Measurements from ENCODE around the gene SSX2IP. TPM values are rescaled to one million over a fixed set of nuclear protein-coding genes. Genes with fewer than 3 reads are reported as not detected.

The SSX2IP gene
- total and polyA plus RNA-seq, 2 experiments from 2014 or later = 23.2 to 28.4 TPM

DNA sequence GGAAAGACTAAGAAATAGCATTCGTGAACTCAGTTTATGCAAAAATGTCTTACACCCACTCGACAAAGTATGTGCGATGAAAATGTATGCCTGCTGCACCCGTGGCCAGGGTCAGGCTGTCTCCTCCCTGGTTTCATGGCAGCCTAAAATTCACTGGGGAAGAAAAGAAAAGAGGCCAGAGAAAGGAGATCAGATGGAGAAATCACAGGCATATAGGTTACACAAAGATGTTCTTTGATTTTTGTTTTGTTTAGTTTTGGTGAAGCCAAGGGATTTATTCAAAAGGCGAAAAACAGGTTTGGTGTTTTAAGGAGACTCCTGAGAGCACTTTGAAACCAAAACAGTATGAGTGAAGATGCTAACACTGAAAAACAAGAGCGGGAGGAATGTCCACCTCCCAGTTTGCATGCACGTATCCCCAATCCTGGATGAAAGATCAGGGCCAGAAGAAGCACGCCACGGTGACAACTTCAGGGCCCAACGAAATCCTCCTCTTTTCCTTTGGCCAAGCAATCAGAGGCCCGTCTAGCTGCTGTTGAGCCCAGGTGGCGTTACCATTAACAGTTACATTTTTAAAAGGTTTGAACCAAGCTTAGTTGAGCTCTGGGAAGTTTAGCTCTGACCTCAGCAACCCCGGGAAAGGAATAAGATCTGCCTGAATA is 992 bp upstream of the SSX2IP start (continued):
- TF ChIP-seq, protein P1, sequence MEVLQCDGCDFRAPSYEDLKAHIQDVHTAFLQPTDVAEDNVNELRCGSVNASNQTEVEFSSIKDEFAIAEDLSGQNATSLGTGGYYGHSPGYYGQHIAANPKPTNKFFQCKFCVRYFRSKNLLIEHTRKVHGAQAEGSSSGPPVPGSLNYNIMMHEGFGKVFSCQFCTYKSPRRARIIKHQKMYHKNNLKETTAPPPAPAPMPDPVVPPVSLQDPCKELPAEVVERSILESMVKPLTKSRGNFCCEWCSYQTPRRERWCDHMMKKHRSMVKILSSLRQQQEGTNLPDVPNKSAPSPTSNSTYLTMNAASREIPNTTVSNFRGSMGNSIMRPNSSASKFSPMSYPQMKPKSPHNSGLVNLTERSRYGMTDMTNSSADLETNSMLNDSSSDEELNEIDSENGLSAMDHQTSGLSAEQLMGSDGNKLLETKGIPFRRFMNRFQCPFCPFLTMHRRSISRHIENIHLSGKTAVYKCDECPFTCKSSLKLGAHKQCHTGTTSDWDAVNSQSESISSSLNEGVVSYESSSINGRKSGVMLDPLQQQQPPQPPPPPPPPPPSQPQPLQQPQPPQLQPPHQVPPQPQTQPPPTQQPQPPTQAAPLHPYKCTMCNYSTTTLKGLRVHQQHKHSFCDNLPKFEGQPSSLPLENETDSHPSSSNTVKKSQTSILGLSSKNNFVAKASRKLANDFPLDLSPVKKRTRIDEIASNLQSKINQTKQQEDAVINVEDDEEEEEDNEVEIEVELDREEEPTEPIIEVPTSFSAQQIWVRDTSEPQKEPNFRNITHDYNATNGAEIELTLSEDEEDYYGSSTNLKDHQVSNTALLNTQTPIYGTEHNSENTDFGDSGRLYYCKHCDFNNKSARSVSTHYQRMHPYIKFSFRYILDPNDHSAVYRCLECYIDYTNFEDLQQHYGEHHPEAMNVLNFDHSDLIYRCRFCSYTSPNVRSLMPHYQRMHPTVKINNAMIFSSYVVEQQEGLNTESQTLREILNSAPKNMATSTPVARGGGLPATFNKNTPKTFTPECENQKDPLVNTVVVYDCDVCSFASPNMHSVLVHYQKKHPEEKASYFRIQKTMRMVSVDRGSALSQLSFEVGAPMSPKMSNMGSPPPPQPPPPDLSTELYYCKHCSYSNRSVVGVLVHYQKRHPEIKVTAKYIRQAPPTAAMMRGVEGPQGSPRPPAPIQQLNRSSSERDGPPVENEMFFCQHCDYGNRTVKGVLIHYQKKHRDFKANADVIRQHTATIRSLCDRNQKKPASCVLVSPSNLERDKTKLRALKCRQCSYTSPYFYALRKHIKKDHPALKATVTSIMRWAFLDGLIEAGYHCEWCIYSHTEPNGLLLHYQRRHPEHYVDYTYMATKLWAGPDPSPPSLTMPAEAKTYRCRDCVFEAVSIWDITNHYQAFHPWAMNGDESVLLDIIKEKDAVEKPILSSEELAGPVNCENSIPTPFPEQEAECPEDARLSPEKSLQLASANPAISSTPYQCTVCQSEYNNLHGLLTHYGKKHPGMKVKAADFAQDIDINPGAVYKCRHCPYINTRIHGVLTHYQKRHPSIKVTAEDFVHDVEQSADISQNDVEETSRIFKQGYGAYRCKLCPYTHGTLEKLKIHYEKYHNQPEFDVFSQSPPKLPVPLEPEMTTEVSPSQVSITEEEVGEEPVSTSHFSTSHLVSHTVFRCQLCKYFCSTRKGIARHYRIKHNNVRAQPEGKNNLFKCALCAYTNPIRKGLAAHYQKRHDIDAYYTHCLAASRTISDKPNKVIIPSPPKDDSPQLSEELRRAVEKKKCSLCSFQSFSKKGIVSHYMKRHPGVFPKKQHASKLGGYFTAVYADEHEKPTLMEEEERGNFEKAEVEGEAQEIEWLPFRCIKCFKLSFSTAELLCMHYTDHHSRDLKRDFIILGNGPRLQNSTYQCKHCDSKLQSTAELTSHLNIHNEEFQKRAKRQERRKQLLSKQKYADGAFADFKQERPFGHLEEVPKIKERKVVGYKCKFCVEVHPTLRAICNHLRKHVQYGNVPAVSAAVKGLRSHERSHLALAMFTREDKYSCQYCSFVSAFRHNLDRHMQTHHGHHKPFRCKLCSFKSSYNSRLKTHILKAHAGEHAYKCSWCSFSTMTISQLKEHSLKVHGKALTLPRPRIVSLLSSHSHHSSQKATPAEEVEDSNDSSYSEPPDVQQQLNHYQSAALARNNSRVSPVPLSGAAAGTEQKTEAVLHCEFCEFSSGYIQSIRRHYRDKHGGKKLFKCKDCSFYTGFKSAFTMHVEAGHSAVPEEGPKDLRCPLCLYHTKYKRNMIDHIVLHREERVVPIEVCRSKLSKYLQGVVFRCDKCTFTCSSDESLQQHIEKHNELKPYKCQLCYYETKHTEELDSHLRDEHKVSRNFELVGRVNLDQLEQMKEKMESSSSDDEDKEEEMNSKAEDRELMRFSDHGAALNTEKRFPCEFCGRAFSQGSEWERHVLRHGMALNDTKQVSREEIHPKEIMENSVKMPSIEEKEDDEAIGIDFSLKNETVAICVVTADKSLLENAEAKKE (CRISPR knock-in tag; IDR thresholded peaks at IDR 0.05) = no peak
- TF ChIP-seq EZH2phosphoT487 (IDR thresholded peaks at IDR 0.05; ENCODE audit: unreplicated experiment) = no peak
- TF ChIP-seq, protein P2, sequence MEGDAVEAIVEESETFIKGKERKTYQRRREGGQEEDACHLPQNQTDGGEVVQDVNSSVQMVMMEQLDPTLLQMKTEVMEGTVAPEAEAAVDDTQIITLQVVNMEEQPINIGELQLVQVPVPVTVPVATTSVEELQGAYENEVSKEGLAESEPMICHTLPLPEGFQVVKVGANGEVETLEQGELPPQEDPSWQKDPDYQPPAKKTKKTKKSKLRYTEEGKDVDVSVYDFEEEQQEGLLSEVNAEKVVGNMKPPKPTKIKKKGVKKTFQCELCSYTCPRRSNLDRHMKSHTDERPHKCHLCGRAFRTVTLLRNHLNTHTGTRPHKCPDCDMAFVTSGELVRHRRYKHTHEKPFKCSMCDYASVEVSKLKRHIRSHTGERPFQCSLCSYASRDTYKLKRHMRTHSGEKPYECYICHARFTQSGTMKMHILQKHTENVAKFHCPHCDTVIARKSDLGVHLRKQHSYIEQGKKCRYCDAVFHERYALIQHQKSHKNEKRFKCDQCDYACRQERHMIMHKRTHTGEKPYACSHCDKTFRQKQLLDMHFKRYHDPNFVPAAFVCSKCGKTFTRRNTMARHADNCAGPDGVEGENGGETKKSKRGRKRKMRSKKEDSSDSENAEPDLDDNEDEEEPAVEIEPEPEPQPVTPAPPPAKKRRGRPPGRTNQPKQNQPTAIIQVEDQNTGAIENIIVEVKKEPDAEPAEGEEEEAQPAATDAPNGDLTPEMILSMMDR (conservative IDR thresholded peaks at IDR 0.05; ENCODE audit: low read depth in 2 of 2) = no peak
- no peak for TF ChIP-seq EZH2 (IDR thresholded peaks at IDR 0.05; ENCODE audit: low read depth, unreplicated experiment)
- TF ChIP-seq, protein P3, sequence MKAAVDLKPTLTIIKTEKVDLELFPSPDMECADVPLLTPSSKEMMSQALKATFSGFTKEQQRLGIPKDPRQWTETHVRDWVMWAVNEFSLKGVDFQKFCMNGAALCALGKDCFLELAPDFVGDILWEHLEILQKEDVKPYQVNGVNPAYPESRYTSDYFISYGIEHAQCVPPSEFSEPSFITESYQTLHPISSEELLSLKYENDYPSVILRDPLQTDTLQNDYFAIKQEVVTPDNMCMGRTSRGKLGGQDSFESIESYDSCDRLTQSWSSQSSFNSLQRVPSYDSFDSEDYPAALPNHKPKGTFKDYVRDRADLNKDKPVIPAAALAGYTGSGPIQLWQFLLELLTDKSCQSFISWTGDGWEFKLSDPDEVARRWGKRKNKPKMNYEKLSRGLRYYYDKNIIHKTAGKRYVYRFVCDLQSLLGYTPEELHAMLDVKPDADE (IDR thresholded peaks at IDR 0.05) = no peak
- no peak for TF ChIP-seq JUNB (IDR thresholded peaks at IDR 0.05; ENCODE audit: unreplicated experiment)
- no peak for TF ChIP-seq POLR2AphosphoS5 (IDR thresholded peaks at IDR 0.05; ENCODE audit: low read depth)
- no peak for TF ChIP-seq ZNF331 (CRISPR knock-in tag; IDR thresholded peaks at IDR 0.05; ENCODE audit: low read depth)
- no peak for TF ChIP-seq CREB1 (CRISPR knock-in tag; IDR thresholded peaks at IDR 0.05; ENCODE audit: low read depth)
